Skeletal muscle cell (primary cell): ENCODE measurements around the gene GALNT11.
A peak's percentile ranks its signal among the peaks of the same experiment; 100 is the strongest.

Experiments
- DNase-seq: peaks from one replicate; pipeline ENCODE4 v3.0.0-alpha.2; 2010; ENCODE audit warnings: low read depth
- H3K4me3 ChIP-seq: 2 replicates; pipeline ENCODE4 v1.5.1; 2011; ENCODE audit warnings: low read depth, mild to moderate bottlenecking, control low read depth, low read length, moderate library complexity

Gene GALNT11

DNA sequence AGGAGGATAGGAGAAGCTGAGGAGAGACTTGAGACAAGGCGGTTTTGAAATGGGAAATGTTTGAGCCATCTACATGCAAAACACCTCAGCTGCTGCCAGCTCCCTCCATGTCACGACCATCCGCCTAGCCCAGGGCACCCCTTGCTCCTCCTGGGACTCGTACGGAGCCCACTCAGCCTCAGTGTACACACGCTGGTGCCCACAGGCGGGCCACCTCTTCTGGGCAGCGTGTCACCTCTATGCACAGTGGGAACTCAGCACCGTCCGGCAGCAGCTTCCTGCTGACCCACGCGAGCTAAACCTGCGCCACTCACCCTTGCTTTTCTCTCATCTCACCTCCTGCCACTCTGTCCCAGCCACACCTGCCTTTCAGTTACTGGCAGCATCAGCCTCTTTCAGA, 108.3 kb downstream of the GALNT11 start:
- DNase-seq, result no peak
- no peak overlapping the region for H3K4me3 ChIP-seq

DNA sequence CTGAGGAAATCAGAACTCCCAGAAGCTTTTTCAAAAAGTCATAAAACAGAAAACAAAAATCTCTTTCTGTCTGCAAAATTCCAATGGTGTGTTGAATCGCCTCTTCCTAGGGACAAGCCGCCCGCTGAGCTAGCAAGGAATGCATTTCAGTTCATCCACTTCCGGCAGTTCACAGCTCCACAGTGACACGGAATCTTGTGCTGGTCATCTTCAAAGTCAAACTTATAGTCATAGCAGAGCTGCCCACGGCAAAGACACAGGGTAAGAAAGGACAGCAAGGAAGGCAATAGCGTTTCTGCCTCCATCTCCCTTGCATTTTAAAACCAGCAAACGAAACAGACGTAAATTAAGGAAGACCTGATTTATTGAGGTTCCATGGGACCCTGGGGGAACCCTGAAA, 111.2 kb downstream of the GALNT11 start:
- H3K4me3 ChIP-seq, result no peak overlapping the region
- peak; percentile 22 for DNase-seq

DNA sequence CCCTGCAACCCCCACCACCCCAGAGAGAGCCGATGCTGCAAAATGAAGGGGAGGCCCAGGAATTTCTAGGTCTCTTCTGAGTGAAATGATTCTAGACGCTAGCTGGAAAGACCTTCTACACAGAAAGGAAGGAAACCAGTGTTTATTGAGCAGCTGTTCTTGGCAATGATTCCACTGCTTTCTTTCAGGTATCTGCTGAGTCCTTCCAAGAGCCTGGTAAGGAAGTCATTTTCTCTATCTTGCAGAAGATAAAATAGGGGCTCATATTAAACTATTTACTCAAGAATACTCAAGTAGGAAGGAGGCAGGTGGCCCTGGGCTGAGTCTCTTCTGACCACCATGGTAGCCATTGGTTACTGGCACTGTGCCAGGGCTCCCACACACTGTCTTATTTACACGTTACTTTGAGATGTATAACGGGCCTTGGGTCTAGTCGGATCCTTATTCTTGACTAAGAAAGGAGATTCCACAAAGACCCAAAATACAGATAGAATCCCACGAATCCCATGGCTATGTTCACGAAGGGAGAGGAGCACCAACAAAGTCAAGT, 112.1 kb downstream of the GALNT11 start:
- no peak for DNase-seq
- no peak overlapping the region for H3K4me3 ChIP-seq

DNA sequence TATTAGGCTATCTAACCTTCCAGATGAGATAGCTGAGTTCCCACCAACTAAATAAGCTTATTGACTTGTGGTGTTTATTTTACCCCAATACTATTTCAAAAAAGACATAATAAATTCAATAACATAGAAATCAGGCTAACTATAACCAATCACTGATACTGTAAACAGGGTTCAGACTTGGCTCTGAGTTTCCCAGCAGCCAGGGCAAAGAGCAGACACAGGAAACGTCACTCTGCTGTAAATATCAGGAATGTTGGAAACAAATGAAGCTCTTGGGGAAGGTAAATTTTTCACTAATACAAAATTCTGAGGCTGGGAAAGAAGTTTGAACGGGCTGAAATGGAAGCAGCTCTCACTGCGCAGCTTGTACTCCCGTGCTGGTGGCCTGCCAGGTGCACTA, 114.6 kb downstream of the GALNT11 start:
- no peak for DNase-seq
- no peak overlapping the region for H3K4me3 ChIP-seq

DNA sequence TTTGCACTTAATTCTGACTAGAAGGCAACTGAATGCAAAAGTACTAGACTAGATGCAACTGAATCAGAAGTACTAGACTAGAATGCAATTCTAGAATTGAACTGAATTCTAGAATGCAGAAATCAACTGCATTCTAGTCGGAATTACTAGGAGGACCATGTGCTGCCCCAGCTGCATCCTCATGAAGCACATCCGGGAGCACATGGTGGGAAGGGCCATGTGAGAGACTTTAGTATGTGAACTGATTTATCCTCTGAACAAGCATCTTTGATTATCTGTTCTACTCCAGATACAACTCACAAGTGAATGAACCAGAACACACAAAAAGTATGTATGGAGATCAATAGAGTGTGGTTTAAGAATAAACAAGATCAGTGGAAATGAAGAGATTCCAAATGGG, 115.1 kb downstream of the GALNT11 start:
- no peak overlapping the region for H3K4me3 ChIP-seq
- DNase-seq, result no peak

DNA sequence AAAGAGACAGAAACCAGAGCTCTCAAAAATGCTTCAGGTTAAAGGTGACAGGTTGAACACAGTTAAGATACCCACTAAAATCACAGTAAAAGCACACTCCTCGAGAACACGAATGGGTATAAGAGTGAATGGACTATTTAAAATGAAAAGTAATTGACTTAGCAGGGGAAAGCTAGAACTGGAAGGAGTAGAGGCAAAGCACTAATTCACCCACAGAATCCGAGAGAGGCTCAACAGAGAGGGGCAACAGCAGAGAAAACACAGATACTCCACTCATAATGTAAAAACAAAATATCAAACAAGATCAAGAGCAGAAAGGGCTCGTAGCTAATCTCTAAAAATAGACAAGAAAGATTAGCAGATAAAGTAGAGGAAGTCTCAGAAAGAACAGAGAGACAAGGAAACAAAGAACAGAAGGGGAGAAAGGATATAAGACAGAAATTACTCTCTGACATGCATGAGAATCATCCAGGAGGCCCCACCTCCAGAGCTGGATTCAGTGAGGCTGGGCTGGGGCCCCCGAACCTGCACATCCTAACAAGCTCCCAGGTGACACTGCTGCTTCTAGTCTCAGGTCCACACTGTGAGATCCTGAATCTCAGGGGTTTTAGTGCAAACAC, 117.6 kb downstream of the GALNT11 start:
- no peak overlapping the region for H3K4me3 ChIP-seq
- DNase-seq, result no peak

DNA sequence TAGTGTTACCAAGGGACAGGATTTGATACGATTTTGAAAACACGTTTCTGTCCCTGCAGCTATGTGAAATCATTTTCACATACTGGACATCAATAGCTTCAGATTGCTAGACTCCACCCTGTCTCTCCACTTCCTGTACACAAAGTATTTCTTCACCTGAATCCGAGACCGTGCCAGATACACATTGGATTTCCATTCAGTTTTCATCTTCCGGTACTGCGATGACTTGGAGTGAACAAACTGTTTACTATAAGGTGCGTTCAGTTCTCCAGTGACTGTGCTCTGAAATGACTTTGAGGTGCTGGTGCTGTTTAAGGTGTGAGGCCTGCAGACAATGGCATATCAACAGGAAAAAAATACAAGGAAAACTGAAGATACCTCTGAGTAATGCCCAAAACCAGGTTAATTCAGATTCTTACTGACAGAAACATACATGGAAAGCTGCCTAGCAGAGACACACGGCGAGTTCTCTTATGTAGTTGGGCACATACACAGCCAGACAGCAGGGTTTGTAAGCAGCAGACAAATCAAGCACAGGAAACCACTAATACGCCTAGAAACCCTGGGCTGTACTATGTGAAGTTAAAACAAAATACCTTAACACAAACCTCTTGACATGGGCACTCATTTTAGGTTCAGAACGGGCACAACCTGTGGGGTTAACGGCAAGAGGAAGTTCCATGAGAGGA, 119.2 kb downstream of the GALNT11 start:
- H3K4me3 ChIP-seq, result no peak overlapping the region
- no peak for DNase-seq

DNA sequence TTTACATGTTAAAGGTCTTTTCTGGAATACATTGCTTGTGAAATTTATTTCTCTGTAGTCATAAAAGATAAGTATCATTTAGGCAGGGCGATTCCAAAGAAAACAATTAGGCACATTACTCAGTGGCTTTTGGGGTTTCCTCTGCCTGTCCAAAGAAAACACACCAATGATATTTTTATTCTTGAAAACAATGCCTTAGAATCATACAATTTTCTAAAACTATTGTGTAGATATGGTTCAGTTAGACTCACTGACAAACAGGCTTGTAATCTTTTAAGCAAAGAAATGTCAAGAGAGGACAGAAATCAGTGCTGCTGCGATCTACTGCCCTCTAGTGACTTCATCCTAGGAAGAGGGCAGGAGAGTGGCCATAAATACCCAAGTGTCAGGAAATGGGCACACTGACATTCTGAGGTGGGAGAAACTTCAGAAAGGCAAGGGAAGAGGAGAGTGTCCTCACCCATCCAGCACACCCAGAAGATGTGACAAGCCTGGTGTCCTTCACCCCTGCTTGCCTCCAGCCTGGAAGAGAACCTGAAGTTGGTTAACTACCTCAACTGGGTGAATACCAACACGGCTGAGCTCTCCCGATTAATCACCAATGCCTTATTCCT, 120.5 kb downstream of the GALNT11 start:
- no peak overlapping the region for H3K4me3 ChIP-seq
- peak; percentile 14 for DNase-seq

DNA sequence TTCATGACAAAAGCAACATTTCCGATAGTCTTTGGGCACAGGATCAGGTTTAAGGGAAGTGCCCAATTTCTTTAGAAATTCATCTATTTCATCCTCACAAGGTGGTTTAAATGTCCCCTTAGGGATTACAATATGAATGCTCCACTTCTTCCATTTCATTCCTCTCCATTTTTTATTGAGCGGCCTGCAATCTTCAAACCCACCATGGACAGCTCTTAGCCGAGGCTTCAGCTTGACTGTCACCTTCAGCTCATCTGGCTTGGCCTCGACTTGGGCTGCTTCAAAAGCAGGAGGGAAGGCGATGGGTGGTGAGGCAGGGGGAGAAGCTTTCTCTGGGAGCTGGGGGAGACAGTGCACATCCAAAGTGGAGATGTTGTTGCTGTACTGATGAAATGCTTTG, 123.2 kb downstream of the GALNT11 start:
- no peak overlapping the region for H3K4me3 ChIP-seq
- no peak for DNase-seq

DNA sequence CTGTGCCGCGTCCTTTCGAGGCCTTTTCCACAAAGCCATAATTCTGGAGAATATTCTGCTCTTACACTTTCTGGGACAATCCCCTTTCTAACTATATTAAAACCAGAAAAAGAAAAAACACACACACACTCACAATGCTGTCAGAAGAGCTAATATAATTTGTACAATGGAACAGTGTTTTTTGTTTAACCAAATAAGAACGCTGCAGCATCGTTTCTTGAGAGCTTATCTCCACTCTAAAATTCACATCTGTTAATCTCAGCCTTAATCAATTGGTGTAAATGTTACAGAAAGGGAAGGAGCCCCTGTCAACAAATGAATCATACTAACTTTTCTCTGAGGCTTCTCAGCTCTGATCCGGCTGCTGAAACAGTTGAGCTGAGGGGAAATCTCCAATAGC, 123.9 kb downstream of the GALNT11 start:
- no peak overlapping the region for H3K4me3 ChIP-seq
- DNase-seq, result no peak

DNA sequence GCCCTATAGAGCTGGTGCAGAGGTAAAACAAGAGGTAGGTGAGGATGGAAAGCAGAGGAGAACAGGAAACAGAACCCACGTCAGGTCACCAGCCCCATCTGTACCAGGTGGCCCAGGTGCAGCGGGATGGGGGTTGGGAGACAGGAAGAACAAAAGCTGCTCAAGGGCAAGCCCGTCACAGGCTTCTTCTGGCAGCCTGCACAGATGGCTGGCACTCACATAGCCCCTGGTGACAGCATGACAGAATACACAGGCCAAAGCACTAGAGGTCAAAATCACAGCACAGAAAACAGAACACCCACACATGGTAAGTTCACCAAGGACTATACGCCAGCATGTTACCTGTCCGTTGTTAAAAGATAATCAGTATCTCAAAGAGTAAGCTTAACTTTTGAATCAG, 126.8 kb downstream of the GALNT11 start:
- no peak for DNase-seq

DNA sequence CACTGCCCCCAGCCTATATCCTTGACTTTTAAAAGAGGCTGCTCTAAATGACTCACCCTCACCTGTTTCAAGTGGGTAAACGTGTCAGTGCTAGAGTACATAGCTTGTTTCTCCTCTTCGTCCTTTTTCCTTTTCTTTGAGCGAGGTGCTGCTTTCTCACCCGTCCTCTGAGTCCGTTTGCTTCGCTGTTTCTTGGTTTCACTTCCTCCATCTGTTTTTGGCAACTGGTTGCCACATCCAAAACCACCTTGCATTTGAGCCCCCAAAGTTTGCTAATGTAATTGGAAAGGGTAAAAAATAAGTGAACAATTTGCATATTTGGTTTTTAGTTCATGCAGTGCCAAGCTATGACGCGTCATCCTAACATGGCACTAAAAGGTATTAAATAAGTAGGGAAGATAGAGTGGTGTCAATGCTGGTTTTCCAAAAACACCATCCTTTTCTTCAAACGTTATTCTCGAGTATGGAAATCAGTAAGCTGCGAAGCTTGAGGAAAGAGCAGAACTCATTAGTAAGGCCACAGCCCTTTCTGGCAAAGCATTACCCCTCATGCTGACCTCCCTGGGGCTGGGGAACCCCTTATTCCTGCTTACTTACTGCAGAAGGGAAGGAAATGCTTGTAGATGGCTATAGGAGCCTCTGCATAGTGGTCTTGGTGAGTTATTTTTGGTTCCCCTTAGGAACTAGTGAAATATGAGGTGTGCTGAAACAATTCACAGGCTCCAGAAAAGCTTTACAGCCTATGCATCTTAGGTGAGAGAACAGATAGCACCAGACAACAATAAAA, 133.5 kb downstream of the GALNT11 start:
- no peak for DNase-seq
- H3K4me3 ChIP-seq, result no peak overlapping the region

More for the DNA sequence above, 126.8 kb downstream of the GALNT11 start:
- no peak overlapping the region for H3K4me3 ChIP-seq

DNA sequence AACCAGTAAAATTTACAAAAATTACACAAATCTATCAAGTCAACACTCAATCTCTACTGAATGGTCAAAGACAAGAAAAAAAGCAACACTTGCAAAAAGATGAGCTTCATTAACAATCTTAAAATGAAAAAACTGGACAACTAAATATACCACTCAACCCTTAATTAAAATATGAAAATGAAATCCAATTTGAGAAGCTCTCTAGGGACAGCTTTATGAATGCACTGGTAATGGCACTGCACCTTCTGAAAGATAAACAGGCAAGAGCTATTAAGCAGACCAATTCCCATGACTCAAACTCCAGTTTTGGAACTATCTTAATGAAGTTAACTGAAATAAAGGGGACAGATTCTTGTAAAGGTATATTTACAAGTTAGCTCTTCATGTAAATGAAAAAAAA, 135.7 kb downstream of the GALNT11 start:
- no peak for DNase-seq
- no peak overlapping the region for H3K4me3 ChIP-seq

DNA sequence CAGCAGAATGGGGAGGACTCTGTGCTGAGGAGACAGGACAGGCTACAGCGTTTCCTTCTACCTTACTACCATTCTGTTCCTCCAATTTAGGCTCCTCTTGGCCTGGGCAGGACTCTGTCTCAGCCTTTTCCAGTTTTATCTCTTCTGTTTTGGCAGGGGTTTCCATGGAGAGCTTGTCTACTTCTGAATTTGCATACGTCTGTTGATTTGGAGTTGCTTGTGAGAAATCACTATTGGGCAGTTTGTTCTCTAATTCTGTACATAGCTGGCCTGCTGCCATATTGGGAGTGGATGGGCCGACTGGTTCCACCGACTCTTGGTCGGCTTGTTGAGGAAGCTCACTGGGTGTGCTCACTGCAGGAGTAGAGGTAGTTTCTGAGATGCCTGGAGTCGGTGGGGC, 136.8 kb downstream of the GALNT11 start:
- no peak for DNase-seq
- no peak overlapping the region for H3K4me3 ChIP-seq
